NCI-H82 treated with DMSO at 0.1 percent for 48 hours (cell line): Measurements from ENCODE around the gene MT1B.
A peak's percentile ranks its signal among the peaks of the same experiment; 100 is the strongest.

Source experiments
- DNase-seq: peaks from one replicate; lab custom pipeline; 2025; ENCODE audit not compliant: unreplicated experiment; lab: John Stamatoyannopoulos, UW

MT1B gene

GRCh38 chr16:56651586-56651985 lies at the start of gene MT1B:
Gene MT1B (plus strand): TSS chr16:56651886. CDS start chr16:56651954, 68 bp downstream.
- no peak for DNase-seq

- no peak for DNase-seq
Observed at GRCh38 chr16:56603589-56603988, 48.1 kb upstream of the MT1B start.

GRCh38 chr16:56604966-56605365 lies 46.7 kb upstream of the MT1B start:
- DNase-seq: no peak

- DNase-seq: no peak
Observed at GRCh38 chr16:56605475-56605874, 46.2 kb upstream of the MT1B start.

GRCh38 chr16:56606071-56606475 lies 45.6 kb upstream of the MT1B start:
- DNase-seq: no peak

- DNase-seq: no peak
Observed at GRCh38 chr16:56606476-56607108, 45.1 kb upstream of the MT1B start.

- DNase-seq: no peak
Observed at GRCh38 chr16:56607109-56607618, 44.5 kb upstream of the MT1B start.

GRCh38 chr16:56607675-56608042 lies 44.0 kb upstream of the MT1B start:
- DNase-seq: no peak

- peak; percentile 86 for DNase-seq
Observed at GRCh38 chr16:56608043-56608875, 43.4 kb upstream of the MT1B start, which contains the start of gene MT2A. Gene MT2A (plus strand): TSS chr16:56608584. CDS start chr16:56608656, 72 bp downstream.

GRCh38 chr16:56608876-56609462 lies 42.7 kb upstream of the MT1B start:
- DNase-seq: no peak

GRCh38 chr16:56609463-56609921 lies 42.2 kb upstream of the MT1B start:
- DNase-seq: no peak

- DNase-seq: no peak
Observed at GRCh38 chr16:56610017-56610608, 41.6 kb upstream of the MT1B start.

GRCh38 chr16:56610609-56611111 lies 41.0 kb upstream of the MT1B start:
- DNase-seq: no peak

GRCh38 chr16:56611281-56611833 lies 40.3 kb upstream of the MT1B start:
- DNase-seq: no peak

- no peak for DNase-seq
Observed at GRCh38 chr16:56613706-56614105, 38.0 kb upstream of the MT1B start.

GRCh38 chr16:56614549-56614991 lies 37.1 kb upstream of the MT1B start:
- DNase-seq: no peak

GRCh38 chr16:56615353-56615752 lies 36.3 kb upstream of the MT1B start:
- DNase-seq: no peak

- no peak for DNase-seq
Observed at GRCh38 chr16:56616608-56617211, 35.0 kb upstream of the MT1B start.

GRCh38 chr16:56617212-56618085 lies 34.2 kb upstream of the MT1B start:
- DNase-seq: no peak
